Measurements from ENCODE around the gene RNU5D-1.
"Not testable (repeated sequence)": the region's sequence is repeated elsewhere in the genome, so short reads cannot be mapped to it uniquely, and the experiment has no call there.

RNU5D-1 gene

DNA sequence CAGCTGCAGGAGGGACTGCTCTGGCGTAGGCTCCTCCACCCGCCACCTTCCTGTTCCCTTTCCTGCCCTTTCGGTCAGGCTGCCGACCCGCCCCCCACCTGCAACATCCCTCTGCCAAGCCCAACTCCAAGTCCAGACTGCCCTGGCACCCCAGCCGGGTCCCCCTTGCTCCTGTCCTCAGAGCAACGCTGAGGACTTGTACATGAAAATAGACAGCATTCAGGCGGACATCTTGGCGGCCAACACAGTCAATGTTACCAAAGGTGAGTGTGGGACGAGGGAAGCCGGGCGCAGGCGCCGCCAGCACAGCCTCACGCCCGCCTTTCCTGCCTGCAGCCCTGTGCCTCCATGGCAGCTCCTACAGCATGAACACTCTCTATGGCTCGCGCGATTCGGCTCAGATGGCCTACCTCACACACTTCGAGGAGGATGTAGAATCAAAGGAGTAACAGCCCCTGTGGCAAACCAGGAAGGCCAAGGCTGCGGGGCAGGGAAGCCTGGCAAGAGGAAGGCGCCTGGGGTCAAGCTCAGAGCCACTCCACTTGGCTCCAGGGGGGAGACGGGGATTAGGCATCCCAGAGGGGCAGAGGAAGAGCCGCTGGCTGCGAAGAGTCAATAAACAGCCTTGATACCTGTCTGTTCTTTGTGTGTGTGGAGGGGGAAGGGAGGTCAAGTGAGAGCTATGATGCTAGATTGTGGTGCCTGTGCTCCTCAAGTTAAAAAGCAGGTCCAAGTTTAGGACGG, 5.8 kb downstream of the RNU5D-1 start:
- no peak for DNase-seq

DNA sequence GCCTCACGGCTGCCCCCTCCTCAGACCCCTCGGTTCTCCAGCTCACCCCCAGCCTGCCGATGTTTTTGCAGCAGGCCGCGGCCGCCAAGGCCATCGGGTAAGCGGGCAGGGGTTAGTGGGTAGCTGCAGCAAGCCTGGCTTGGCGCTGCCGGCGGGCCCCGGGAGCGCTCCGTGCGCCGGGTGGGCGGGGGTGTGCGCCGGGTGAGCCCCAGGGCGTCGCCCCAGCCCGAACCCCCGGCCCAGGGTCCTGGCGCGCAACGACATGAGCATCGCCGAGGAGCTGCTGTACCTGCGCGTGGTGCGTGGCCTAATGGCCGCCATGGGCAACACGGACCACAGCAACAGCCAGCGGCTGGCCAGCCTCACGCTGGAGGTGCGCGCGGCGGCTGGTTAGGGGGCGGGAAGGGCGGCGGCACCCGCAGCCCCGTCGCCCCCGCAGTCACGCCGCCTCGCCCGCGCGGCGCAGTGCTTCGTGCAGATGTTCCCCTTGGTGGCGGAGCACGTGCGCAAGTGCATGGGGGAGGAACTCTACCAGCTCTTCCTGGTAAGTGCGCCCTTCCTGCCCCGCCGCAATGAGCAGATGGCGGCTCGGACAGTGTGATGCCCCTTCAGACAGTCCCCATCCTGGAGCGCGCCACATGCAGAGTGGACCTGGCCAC, 6.5 kb downstream of the RNU5D-1 start:
- DNase-seq: peak in 1 of 5 donors; percentile 13

DNA sequence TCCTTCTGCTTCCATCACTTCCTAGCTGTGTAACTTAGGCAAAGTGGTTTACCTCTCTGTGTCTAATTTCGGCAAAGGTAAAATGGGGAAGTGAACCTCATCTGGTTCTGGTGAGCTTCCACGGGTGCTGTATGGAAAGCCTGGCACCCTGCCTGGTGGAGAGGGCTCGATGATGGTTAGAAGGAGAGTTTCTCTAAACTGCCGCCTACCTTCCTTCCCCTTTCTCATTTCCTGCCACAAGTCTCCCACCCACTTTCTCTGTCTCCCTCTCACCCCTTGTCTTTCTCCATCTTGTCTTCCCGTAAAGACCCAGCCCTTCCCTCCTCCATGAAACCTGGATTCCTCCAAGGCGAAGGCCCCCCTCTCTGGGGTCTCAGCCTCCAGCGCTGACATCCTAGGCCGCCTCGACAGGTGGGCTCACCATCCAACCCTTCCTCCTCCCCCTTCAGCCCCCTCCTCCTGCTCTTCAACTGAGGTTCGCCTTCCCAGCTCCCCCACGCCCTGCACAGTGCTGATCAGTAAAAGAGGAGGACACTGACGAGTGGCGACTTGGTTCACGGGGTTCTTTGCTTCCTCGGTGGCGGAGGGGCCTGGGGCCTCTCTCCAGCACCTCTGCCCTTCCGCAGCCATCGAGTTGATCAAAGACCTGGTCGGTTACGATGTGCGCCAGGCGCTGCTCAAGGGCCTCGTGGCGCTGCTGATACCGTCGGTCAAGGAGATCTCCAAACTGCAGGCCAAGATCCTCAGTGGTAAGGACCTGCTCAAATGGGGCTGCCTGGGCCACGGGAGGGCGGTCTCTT, 7.3 kb downstream of the RNU5D-1 start:
- DNase-seq: peak in 1 of 5 donors; percentile 40

DNA sequence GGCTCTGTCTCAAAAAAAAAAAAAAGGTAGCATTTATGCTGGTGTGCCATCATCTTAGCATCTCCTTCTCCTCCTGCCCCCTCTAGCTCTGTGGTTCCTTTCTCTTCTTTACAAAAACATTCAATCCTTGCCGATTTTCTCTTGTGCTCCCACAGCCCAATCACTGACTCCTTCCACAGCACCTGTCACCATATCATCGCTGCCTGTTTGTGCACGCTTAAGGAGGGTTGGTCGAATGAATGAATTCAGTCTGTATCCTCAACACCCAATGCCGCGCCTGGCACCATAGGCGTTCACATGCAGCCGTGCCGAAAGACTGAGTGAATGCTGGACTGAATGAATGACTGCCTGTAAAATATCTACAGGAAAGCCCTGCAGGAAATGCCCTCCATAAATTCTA, 7.9 kb downstream of the RNU5D-1 start:
- DNase-seq: peak in 1 of 5 donors; percentile 32

DNA sequence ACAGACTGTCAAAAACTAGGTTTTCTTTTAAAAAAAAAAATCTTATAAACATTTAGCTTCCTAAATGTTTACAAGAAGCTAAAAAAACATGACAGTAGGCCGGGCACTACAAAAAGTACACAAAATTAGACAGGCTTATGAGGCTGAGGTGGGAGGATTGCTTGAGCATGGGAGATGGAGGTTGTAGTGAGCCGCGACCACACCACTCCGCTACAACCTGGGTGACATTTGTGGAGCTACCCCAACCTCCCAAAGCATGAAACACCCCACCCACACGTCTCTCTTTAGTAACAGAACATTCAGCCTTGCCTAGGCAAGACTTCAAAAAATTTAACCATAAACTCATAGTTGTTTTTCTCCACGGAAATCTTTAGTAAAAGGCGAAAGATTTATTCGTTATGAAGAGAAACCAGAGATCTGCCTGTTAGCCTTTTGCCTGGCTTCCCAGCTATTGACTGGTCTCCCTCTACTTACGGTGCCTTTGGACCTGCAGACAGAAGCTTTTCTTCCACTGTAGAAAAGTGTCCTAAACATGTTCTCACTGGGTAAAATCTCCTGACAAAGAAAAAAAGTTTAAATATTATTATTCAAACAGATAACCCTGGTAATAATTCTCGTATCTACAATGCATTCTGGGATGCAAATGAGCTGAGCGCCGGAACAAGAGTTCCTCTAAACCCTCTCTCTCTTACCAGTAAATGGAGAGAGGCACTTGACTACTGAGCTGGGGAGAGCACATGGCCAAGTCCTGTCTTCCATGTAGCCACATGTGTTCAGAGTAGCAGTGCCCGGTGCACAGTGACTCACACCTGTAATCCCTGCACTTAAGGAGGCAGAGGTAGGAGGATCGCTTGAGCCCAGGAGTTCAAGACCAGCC, 9.2 kb downstream of the RNU5D-1 start:
- peak in 4 of 5 donors; percentile 44 to 97 (median 50) for DNase-seq

DNA sequence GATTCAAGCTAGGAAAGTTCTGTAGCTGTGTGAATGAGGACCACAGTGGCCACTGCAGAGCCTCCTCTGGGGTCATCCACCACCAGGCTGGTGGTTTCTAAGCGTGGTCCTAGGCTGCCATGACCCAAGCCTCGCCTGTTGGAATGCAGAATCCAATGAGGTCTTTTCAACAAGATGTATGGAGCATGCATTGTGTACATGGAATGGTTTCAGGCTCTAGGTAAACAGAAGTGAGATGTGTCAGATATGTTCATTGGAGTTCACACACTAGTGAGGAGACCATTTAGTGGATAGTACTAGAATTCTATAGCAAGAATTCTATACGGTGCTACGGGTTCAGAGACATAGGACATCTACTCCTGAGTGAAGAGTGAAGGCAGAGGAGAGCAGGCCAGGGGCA, 10.7 kb downstream of the RNU5D-1 start:
- no peak for DNase-seq

DNA sequence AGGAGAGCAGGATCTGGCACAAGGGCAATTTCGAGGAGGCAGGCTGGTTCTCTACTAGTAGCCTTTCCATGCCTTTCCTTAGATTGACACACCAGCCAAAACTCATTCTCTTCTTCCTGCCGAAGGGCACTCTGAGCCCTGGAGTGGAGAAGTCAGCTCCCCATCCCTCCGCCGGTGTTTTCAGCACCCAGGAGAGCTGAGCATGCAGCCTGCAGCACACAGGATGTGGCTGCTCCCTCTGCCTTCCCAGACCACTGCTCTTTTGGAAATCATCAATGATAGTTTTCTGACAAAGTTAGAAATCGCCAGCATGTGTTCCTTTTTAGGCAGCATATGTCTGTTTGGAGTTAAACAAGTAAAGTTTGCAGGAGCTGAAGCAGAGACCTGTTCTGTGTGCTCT, 11.7 kb downstream of the RNU5D-1 start:
- no peak for DNase-seq

DNA sequence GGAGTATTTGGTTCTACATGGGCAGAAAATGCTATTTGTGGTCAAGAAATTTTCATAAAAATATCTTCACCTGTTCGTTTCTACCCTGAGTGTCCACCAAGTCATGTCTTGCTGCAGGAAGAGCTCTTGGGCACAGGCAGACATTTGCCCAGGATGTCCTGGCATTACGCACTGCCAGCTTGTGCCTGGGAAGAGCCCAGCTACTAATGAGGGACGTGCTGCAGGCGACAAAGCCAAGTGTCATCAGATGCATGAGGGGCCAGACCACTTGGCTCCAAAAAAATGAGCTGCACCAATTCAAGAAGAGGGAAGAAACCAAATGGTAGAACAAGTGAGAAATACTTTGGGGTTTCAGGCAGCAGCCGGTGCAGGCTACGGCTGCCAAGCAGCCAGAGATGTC, 12.9 kb downstream of the RNU5D-1 start:
- no peak for DNase-seq

DNA sequence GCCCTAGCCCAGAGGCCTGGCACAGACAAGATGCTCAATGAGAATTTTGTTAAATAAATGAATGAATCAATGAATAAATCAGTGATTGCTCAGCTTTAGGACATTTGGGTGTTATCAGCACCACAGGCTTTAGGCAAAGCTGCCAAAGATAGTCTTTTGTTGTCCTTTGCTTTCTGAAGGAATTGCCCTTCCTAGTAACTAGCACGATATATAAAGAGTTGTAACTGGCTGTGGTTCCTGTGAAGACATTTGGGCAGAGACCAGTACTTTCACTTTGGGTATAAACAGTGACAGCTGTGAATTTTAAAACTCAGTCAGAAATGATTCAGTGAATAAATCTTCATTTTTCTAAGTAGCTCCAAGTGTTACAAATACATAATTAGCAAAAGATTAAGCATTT, 13.3 kb downstream of the RNU5D-1 start:
- DNase-seq: no peak

DNA sequence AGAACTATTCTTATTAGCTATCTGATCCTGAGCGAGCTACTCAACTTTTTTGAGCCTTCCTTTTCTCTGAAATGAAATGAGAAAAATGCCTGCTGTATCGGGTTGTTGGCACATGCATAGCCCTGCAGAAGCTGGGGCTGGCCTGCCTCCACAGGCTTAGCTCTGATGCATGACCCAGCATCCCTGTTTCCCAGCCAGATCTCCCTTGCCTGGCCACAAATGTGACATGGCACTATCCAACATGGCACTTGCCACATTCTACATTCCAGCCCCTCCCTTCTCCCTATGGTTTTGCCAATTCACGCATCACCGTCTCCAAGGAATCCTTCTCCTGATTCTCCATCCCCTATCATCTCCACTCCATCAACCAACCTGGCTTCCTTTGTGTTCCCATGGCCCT, 13.8 kb downstream of the RNU5D-1 start:
- no peak for DNase-seq

DNA sequence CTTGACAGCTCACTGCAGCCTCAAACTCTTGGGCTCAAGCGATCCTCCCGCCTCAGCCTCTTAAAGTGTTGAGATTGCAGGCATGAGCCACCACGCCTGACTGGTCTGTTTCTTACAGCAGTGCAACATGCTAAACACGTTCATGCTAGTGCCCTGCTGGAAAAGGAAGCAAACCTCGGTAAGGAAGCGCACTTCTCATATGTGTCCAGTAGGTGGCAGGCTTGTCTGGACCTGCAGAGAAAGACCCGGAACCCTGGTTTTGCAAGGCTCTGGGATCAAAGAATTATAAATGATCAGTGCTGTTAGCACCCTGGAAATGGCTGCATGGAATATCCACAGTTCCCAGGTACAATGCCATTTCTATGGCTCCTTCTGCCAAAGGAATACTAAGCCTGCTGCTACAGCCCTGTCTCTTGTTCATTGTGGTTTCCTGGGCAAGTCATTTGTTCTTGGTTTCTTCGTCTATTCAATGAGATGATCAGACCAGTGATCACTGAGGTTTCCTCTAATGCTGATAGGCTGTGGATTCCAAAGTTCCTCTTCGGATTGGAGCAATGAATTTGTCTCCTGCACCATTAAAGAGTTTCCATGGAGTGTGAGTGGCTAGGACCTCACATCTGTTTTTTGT, 15.9 kb downstream of the RNU5D-1 start:
- DNase-seq: peak in 4 of 5 donors; percentile 47 to 76 (median 56)

DNA sequence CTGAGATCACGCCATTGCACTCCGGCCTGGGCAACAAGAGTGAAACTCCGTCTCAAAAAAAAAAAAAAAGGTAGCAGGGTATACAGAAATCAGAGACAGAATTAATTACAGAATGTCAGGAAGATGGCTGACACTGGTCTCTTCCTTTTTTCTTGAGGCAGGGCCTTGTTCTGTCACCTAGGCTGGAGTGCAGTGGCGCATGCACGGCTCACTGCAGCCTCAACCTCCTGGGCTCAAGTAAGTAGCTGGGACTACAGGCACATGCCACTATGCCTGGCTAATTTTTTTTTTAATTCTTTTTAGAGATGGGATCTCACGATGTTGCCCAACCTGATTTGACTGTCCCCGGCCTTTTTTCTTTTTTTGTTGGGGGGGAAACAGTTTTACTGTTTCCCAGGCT, 16.4 kb downstream of the RNU5D-1 start:
- DNase-seq: no peak

DNA sequence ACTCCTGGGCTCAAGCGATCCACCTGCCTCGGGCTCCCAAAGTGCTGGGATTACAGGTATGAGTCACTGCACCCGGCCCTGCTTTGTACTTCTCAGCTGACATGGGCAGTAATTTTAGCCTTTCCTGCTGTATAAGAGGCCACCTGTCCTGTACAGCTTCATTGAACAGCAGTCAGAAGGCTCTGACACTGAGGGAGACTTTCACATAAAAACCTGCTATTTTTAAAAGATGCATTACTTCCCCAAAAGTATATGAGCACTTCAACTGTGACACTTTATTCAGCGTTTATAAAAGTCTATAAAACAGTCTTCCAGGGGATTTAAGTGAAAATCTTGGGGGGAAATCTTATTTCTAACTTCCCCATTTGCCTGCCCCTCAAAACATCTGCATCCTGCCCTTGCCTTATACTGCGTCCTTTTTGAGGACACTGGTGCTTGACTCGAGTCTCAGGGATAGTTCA, 17.6 kb downstream of the RNU5D-1 start:
- DNase-seq: no peak

DNA sequence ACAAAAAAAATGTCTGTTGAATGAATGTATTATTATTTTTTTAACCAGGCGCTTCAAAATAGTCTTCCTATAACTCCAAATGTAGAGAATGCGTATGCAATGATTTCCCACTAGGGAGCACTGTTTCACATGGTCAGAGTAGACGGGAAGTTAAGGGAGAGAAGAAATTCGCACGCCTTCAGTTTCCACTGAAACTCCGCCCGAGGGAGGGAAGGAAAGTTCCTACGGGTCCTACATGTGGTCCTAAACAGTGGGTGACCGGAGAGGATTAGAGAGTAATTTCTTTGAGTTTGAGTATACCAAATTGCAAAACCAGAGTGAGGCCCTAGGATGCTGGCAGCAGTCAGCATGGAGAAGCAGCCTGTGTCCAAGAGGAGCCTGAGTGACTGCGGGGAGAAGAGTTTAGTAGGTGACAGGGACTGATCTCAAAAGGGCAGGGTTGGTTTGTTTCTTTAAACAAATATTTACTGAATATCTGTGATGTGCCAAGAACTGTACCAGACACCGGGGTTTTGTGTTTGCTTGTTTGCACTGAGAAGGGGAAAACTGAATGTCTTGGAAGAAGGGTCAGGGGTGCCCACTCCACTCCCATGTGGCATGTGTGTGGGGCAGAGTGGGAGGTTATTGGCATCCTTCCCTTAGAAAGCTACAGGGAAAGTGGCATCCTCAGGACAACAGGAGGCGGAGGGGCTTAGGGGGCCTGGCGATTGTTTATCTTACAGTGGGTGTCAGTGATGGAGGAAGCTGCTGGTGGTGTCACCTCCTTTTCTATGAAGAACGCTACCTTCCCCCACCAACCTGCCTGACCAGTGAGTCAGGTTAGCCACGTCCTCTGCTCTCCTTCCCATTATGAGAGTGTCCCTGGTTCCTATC, 22.8 kb downstream of the RNU5D-1 start:
- peak in 1 of 5 donors; percentile 37 for DNase-seq

DNA sequence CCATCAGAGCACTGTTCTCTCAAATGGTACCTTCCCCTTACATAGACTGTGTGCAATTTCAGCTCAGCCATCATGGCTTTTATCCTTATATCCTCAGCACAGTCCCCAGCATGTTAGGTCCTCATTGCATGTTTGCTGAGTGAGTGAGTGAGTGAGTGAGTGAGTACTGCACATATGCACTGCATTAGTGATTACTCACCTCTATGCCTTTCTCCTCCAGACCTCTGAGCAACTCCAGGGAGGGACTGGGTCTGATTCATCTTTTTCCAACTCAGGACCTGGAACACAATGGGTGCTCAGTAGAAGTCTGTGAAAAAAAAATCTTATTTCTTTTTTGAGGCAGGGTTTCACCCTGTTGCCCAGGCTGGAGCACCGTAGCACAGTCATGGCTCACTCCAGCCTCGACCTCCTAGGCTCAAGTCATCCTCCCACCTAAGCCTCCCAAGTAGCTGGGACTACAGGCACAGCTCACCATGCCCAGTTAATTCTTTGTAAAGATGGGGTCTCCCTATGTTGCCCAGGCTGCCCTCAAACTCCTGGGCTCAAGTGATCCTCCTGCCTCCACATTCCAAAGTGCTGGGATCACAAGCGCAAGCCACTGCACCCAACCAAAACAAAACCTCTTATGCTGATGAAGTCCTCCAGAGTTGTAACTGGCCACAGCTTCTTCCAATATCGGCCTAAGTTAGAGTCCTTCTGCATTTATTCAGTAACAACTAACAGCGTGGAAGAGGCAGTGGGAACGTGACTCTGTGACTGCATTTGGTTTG, 23.7 kb downstream of the RNU5D-1 start:
- no peak for DNase-seq

DNA sequence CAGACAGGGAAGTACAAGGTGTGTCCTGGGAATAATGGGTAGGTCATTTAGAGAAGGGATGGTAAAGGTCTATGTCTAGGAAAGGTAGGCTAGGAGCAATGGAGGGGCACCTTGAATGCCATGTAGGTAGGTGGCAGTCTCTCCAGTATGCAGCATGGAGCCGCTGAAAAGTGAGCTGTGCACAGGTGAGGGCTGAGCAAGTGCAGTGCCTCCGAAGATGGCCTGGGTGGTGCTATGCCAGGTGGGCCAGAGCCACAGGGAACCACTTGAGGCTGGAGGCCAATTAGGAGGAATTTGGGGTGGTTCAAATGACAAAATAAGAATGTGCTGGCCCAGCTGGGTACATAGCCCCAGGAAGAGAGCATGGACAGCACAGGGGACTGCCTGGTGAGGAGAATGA, 25.0 kb downstream of the RNU5D-1 start:
- DNase-seq: no peak

DNA sequence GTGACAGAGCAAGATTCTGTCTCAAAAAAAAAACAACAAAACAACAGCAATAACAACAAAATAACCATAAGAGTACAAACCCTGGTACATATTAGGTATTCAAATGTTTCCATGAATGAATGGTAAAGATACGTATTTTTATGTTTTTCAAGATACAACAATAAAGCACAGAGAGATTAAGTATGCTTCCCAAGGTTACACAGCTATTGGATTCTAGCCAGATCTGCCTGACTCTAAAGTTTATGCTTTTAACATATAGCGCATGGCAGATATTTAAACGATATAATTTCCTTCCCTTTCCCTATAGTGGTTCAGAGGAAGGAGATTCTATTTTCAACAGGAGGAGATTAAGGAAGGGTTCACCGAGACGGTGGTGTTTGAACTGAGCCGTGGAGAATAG, 25.5 kb downstream of the RNU5D-1 start:
- no peak for DNase-seq

DNA sequence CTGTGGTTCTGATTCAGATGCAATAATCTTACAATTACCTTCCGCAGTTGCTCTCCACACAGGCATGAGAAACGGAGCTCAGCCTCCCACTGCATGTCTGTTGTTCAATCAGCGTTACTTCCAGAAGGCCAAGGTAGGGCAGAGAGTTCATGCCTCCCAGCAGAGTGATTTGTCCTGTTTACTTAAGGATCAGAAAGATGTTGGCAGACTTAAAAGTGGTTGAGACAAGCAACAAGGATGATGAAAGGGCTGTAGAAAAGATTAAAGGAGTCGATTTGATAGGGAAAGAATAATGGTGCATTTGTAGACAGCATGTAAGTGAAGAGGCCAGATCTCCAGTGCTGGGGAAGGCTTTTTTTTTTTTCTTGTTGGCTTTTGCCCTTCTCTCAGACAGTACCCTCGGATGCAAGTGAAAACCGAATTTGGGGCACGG, 29.8 kb downstream of the RNU5D-1 start:
- no peak for DNase-seq

DNA sequence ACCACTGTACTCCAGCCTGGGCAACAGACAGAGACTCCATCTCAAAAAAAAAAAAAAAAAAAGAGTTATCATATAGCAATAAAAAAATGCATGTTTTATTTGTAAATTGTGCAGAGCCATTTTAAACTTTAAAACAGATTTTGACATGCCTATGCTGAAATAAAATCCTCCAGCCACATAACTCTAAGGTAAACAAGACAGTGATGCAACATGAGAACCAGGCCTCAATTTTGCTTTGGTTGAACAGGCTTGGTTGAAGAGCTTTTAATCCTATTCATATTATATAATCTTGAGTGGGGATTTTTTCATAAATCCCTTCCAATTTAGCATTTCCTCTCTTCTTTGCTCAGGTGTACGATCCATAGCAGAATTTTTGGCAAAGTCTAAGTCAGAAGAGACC, 30.4 kb downstream of the RNU5D-1 start:
- no peak for DNase-seq

DNA sequence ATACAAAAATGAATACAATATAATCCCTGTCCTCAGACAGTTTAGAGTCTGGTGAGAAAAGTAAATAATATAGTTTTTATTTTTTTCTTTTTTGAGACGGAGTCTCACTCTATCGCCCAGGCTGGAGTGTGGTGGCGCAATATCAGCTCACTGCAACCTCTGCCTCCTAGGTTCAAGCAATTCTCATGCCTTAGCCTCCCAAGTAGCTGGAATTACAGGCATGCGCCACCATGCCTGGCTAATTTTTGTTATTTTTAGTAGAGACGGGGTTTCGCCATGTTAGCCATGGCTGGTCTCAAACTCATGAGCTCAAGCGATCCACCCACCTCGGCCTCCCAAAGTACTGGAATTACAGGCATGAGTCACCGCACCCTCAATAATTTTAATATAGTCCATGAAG, 31.6 kb downstream of the RNU5D-1 start:
- not testable (repeated sequence) for DNase-seq
